Epithelial cell of esophagus (primary cell): ENCODE data around the gene FAM217A.
"Not testable (repeated sequence)": the region's sequence is repeated elsewhere in the genome, so short reads cannot be mapped to it uniquely, and the experiment has no call there.

Experiments
- DNase-seq: peaks from one replicate; pipeline ENCODE4 v3.0.0; 2010; ENCODE audit warnings: low read depth
- H3K4me3 ChIP-seq: 2 replicates; pipeline ENCODE4 v1.5.1; 2011; ENCODE audit warnings: mild to moderate bottlenecking, low read length, control low read depth
- TF ChIP-seq, protein P1 (sequence below): IDR thresholded peaks from 2 replicates; pipeline ENCODE4 v1.5.1; 2011; ENCODE audit warnings: low read depth, mild to moderate bottlenecking, low read length, control low read depth, inconsistent platforms; ENCODE audit not compliant: insufficient read depth; ENCODE audit errors: missing control alignments

Gene FAM217A

DNA sequence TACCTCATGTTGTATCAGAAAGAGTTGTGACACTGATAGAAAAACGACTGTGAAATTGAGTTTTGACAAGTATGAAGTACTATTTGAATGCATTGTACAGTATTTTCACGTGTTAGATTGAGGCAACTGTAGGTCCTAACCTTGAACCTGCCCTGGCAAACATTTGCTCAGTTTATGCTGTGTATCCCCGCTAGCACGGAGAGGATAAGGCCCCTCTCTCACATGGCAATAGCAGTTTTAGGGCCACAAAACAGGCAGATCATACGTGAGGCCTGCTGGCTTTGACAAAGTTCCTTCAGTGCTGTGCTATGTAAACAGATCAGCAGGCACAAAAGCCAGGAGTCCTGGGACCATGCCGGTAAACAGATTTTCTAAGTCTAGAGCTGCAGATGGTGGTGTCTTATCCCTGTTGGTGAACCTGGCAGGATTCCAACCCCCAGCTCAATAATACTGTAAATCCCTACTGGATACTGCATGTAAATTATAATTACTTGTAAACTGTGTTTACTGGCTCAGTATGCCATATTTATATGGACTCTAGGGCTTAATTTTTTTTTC, 23.8 kb upstream of the FAM217A start:
- DNase-seq: no peak
- H3K4me3 ChIP-seq: no peak overlapping the region
- TF ChIP-seq, protein P1, sequence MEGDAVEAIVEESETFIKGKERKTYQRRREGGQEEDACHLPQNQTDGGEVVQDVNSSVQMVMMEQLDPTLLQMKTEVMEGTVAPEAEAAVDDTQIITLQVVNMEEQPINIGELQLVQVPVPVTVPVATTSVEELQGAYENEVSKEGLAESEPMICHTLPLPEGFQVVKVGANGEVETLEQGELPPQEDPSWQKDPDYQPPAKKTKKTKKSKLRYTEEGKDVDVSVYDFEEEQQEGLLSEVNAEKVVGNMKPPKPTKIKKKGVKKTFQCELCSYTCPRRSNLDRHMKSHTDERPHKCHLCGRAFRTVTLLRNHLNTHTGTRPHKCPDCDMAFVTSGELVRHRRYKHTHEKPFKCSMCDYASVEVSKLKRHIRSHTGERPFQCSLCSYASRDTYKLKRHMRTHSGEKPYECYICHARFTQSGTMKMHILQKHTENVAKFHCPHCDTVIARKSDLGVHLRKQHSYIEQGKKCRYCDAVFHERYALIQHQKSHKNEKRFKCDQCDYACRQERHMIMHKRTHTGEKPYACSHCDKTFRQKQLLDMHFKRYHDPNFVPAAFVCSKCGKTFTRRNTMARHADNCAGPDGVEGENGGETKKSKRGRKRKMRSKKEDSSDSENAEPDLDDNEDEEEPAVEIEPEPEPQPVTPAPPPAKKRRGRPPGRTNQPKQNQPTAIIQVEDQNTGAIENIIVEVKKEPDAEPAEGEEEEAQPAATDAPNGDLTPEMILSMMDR: no peak

- TF ChIP-seq, protein P1: no peak
- DNase-seq: no peak
- no peak overlapping the region for H3K4me3 ChIP-seq
Measured at GRCh38 chr6:4101298-4101697, 22.4 kb upstream of the FAM217A start.

- no peak overlapping the region for H3K4me3 ChIP-seq
- DNase-seq: no peak
- TF ChIP-seq, protein P1: no peak
Measured at GRCh38 chr6:4100655-4101054, 21.7 kb upstream of the FAM217A start.

- no peak overlapping the region for H3K4me3 ChIP-seq
- TF ChIP-seq, protein P1: no peak
- DNase-seq: no peak
Measured at GRCh38 chr6:4093288-4093687, 14.4 kb upstream of the FAM217A start.

- DNase-seq: no peak
- H3K4me3 ChIP-seq: no peak overlapping the region
- TF ChIP-seq, protein P1: no peak
Measured at GRCh38 chr6:4091941-4092340, 13.0 kb upstream of the FAM217A start.

GRCh38 chr6:4090043-4090442, 11.1 kb upstream of the FAM217A start:
- not testable (repeated sequence) for DNase-seq, H3K4me3 ChIP-seq

GRCh38 chr6:4088704-4089103, 9.8 kb upstream of the FAM217A start:
- TF ChIP-seq, protein P1: no peak
- no peak for DNase-seq
- no peak overlapping the region for H3K4me3 ChIP-seq
